Measurements from ENCODE around the gene KAT2B.

The KAT2B gene

DNA sequence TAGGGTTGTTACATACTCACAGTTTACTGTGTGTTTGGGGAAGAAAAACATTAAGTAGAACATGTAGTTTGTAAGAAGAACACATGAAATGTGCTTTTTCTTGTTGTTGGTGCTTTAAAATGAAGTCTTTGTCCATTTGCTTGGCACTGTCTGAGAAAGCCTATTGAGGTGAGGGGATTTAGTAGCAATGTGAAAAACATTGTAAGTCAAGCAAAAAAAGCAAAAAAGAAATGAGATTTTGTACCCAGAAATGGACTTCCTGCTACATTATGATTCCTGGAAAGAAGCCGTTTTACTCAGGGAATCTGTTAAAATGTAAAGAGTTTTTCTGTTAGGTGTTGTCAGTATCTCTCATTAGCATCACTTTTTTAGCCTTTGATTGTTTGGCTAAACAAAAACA lies 59.9 kb downstream of the KAT2B start:
- DNase-seq, result no peak

- no peak for DNase-seq
Measured at GRCh38 chr3:20101041-20101440, 60.8 kb downstream of the KAT2B start.

- DNase-seq, result no peak
Measured at GRCh38 chr3:20103731-20104130, 63.5 kb downstream of the KAT2B start.

DNA sequence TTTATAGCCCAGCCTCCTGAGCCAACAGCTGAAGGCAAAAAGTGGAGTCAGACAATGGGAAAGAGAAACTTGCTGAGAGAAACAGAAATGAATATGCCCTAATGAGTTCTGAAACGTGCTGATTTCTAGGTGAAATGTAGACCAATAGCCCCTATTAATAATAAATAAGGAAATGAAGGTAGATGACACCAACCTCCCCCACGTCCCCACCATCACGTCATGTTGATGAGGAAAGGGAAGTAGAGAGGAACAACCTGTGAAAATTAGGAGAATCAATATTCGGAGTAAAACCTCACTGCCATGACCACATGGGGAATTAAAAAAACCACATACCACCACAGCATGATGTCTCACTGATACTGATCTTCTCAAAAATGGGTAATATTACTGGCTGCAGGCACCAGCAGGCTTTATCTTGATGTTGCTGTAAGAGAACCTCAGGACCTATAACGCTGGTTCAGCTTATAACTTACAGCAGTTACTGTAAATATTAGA lies 64.0 kb downstream of the KAT2B start:
- no peak for DNase-seq

GRCh38 chr3:20105513-20106280 lies 65.5 kb downstream of the KAT2B start:
- DNase-seq, result no peak

GRCh38 chr3:20107722-20108121 lies 67.5 kb downstream of the KAT2B start:
- DNase-seq, result no peak

- DNase-seq, result no peak
Measured at GRCh38 chr3:20108869-20109268, 68.6 kb downstream of the KAT2B start.

DNA sequence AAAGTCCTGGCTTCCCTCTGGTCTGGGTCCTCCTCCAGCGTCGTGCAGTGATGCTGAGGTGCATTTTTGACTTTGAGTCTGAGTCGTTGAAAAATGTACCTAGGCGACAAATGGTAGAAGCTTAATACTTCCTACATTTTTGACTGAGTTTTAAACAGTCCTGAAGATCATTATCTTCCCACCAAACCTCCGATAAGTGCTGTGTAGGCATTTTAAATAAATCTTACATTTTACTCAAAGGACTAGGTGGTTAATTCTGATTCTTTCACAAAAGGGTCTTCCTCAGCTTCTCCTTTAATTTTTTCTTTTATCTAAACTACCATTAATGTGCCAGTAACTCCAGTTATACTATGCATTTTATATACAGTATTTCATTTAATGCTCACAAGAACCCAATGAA lies 70.6 kb downstream of the KAT2B start:
- DNase-seq, result no peak

GRCh38 chr3:20111836-20112235 lies 71.6 kb downstream of the KAT2B start:
- DNase-seq, result no peak

DNA sequence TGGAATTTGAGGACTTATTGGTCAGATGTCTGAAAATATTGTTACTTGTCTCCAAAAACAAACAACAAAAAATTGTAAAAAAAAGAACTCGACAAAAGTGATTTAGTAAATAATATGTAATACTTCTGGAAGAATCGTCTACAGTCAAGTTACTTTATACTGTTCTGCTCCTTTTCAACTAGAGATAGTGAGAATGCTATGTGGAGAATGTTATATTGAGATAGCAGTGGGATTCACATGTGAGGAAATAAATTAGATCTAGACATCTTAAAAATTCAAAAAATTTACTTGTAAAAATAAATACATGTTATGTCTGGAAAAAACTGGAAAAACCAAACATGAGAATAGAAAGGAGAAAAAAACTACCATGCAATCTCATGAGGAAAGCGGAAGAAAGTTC lies 80.8 kb downstream of the KAT2B start:
- DNase-seq, result no peak

DNA sequence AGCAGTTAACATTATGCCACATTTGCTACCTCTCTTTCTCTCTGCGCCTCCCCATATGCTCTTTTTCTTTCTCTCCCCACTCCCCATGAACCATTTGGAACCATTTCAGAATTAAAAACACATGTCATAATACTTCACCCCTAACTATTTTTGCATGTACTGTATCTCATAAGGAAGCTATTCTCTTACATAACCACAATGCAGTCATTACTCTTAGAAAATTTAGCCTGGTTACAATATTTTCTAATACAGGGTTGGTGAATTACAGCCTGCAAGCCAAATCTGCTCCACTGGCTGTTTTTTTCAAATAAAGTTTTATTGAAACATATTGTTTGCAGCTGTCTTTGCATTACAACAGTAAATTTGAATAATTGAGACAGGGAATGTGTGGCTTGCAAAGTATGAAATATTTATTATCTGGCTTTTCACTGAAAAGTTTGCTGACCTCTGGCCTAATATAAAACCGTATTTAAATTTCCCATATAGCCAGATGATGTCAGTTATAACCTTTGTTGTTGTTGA lies 82.9 kb downstream of the KAT2B start:
- no peak for DNase-seq

GRCh38 chr3:20125289-20125688 lies 85.0 kb downstream of the KAT2B start:
- DNase-seq, result no peak

DNA sequence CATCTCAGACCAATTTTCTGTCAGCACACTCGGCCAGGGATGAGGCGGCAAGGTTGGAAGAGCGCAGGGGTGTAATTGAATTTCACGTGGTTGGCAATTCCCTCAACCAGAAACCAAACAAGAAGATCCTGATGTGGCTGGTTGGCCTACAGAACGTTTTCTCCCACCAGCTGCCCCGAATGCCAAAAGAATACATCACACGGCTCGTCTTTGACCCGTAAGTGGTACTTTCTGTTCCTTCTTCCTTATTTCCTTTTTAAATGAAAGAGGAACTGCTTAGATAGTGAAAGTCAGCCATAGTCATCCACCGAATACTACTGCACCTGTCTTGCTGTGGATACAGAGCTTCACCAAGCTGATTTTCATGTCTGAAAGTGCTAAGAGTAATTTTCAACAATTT lies 85.7 kb downstream of the KAT2B start:
- no peak for DNase-seq

- DNase-seq, result no peak
Measured at GRCh38 chr3:20128358-20128757, 88.1 kb downstream of the KAT2B start.

- no peak for DNase-seq
Measured at GRCh38 chr3:20130106-20130505, 89.9 kb downstream of the KAT2B start.

- no peak for DNase-seq
Measured at GRCh38 chr3:20136231-20136630, 96.0 kb downstream of the KAT2B start.

GRCh38 chr3:20137647-20138046 lies 97.4 kb downstream of the KAT2B start:
- no peak for DNase-seq

DNA sequence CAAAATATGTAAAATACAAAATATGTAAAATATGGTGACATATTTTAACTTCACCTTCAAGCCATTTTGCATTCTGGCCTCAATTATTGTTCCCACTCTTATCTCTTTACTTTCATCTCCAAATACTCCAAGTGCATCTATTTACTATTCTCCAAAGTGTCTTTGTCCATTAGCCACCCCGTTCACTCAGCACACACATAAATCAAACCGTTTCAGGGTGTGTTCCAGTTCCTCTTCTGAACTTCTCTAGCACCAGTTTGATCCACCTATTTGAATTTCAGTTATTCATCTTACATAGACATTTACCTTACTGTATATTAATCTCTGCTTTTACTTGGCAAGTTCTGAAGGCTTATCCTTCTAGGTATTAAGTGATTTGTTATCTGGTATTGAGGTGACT lies 100.6 kb downstream of the KAT2B start:
- peak in 1 of 2 experiments; percentile 24 for DNase-seq

GRCh38 chr3:20141316-20141715 lies 101.1 kb downstream of the KAT2B start:
- no peak for DNase-seq

- peak in 1 of 2 experiments; percentile 32 for DNase-seq
Measured at GRCh38 chr3:20141851-20142250, 101.6 kb downstream of the KAT2B start.

DNA sequence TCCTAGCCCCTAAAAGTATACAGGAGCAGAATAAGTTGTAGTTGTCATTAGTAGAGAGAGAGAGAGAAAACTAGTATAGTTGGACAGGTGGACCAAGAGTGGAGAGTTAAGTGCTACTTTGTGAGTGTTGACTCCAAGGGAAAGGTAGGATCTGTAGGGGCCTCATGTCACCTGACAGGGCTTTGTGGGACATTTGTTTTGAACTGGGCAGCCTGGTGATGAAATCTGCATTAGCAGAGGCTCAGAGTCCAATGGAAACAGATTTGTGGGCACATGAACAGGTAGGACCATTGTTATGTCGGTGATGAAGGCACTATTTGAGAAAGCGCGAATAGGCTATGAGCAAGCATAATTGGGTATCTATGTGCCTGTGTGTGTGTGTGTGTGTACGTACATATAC lies 102.3 kb downstream of the KAT2B start:
- DNase-seq, result no peak

DNA sequence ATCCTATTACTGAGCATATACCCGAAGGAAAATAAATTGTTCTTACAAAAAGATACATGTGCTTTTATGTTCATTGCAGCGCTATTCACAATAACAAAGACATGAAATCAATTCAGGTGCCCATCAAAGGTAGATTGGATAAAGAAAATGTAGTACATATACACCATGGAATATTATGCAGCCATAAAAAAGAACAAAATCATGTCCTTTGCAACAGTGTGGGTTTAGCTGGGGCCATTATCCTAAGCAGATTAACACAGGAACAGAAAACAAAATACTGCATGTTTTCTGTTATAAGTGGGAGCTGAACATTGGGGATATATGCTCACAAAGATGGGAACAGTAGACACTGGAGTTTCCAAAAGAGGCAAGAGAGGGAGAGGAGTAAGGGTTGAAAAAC lies 103.3 kb downstream of the KAT2B start:
- DNase-seq, result no peak

- DNase-seq, result no peak
Measured at GRCh38 chr3:20145874-20146273, 105.6 kb downstream of the KAT2B start.

DNA sequence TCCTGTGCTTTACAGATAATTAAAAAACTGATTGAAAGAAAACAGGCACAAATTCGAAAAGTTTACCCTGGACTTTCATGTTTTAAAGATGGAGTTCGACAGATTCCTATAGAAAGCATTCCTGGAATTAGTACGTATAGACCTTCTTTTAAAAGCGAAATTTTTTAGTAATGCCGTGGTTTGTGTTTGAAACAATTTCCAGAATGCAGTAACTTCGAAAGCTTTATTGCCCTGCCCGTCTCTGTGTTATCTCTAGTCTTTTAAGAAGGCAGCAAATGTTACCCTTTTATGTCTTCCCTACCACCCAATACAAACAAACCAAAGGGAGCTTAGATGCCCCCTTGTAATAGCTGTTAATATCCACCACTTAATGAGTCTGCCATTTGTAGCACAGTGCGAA lies 106.1 kb downstream of the KAT2B start:
- no peak for DNase-seq

- no peak for DNase-seq
Measured at GRCh38 chr3:20147361-20147760, 107.1 kb downstream of the KAT2B start.
